ENCODE data around the gene PCDHGC3.

GRCh38 chr5:141490771-141491170, 15.0 kb downstream of the PCDHGC3 start:
- TF ChIP-seq E2F4 (CRISPR knock-in tag; IDR thresholded peaks at IDR 0.05; ENCODE audit: low read depth) (no peak), POLR2AphosphoS5 (IDR thresholded peaks at IDR 0.05; ENCODE audit: control insufficient read depth, insufficient read depth, low read depth, low read length) (no peak), ZNF274 (IDR thresholded peaks at IDR 0.05; ENCODE audit: borderline replicate concordance, low read depth, low read length) (no peak), NR3C1 (CRISPR knock-in tag; IDR thresholded peaks at IDR 0.05) (no peak), ZBTB34 (CRISPR knock-in tag; IDR thresholded peaks at IDR 0.05) (no peak)
